Neuronal stem cell (in vitro differentiated cells): ENCODE measurements around the gene CFAP70. TPM values are rescaled to one million over a fixed set of nuclear protein-coding genes. Genes with fewer than 3 reads are reported as not detected.

Experiments used
- DNase-seq: peaks from one replicate; pipeline ENCODE4 v3.0.0-alpha.2; 2013; ENCODE audit warnings: low spot score
- H2AFZ ChIP-seq: one replicate; pipeline ENCODE4 v1.6.1; 2013; ENCODE audit warnings: mild to moderate bottlenecking, low read length, inconsistent platforms
- H2AK5ac ChIP-seq: 2 replicates; pipeline ENCODE4 v1.6.1; 2013; ENCODE audit warnings: low read depth, mild to moderate bottlenecking, inconsistent platforms, low read length, moderate library complexity, mixed read lengths
- H2BK120ac ChIP-seq: 2 replicates; pipeline ENCODE4 v1.6.1; 2013; ENCODE audit warnings: low read depth, mild to moderate bottlenecking, inconsistent platforms, low read length, moderate library complexity, mixed read lengths
- H2BK12ac ChIP-seq: one replicate; pipeline ENCODE4 v1.6.1; 2013; ENCODE audit warnings: low read length, inconsistent platforms
- H2BK15ac ChIP-seq: 2 replicates; pipeline ENCODE4 v1.6.1; 2013; ENCODE audit warnings: mild to moderate bottlenecking, low read length, inconsistent platforms, mixed read lengths
- H2BK5ac ChIP-seq: one replicate; pipeline ENCODE4 v1.6.1; 2013; ENCODE audit warnings: inconsistent platforms, mild to moderate bottlenecking, low read length, moderate library complexity
- H3K14ac ChIP-seq: one replicate; pipeline ENCODE4 v1.6.1; 2013; ENCODE audit warnings: low read length, inconsistent platforms
- H3K18ac ChIP-seq: 2 replicates; pipeline ENCODE4 v1.6.1; 2013; ENCODE audit warnings: low read length, inconsistent platforms
- H3K23ac ChIP-seq: 2 replicates; pipeline ENCODE4 v1.6.1; 2013; ENCODE audit warnings: low read depth, mild to moderate bottlenecking, mixed read lengths, low read length, inconsistent platforms; ENCODE audit not compliant: poor library complexity
- H3K27ac ChIP-seq: replicated peaks from 3 replicates; pipeline ENCODE4 v1.5.1; 2013; ENCODE audit warnings: low read length, inconsistent platforms
- H3K27me3 ChIP-seq, 3 experiments: 2 replicates each; pipeline ENCODE4 v1.6.1; 2013; ENCODE audit warnings: low read length in 3 of 3, mild to moderate bottlenecking in 2 of 3, inconsistent platforms in 1 of 3, low read depth in 1 of 3, mixed read lengths in 1 of 3, moderate library complexity in 1 of 3; ENCODE audit not compliant: control insufficient read depth in 3 of 3, insufficient read depth in 3 of 3
- H3K36me3 ChIP-seq, 2 donors: replicated peaks in 1 of 2; 2 replicates each; pipeline ENCODE4 v1.6.1; 2013; ENCODE audit warnings: low read length in 2 of 2; ENCODE audit not compliant: control insufficient read depth in 2 of 2, insufficient read depth in 2 of 2
- H3K4ac ChIP-seq: 2 replicates; pipeline ENCODE4 v1.6.1; 2013; ENCODE audit warnings: inconsistent platforms, mild to moderate bottlenecking, low read length, moderate library complexity
- H3K4me1 ChIP-seq, 2 donors: 1 replicate in 1 of 2; 2 replicates in 1 of 2; pipeline ENCODE4 v1.6.1; 2013; ENCODE audit warnings: low read length in 2 of 2, low read depth in 1 of 2; ENCODE audit not compliant: control insufficient read depth in 2 of 2, insufficient read depth in 1 of 2
- H3K4me2 ChIP-seq: one replicate; pipeline ENCODE4 v1.6.1; 2013; ENCODE audit warnings: mild to moderate bottlenecking, low read length, inconsistent platforms; ENCODE audit not compliant: insufficient read depth, poor library complexity, severe bottlenecking
- H3K4me3 ChIP-seq, 2 donors: 2 replicates each; pipeline ENCODE4 v1.5.1; 2013; ENCODE audit warnings: low read length in 2 of 2, mild to moderate bottlenecking in 2 of 2, inconsistent platforms in 1 of 2, moderate library complexity in 1 of 2
- H3K79me1 ChIP-seq: one replicate; pipeline ENCODE4 v1.6.1; 2013; ENCODE audit warnings: low read depth, mild to moderate bottlenecking, inconsistent platforms, low read length, moderate library complexity
- H3K9ac ChIP-seq: one replicate; pipeline ENCODE4 v1.6.1; 2013; ENCODE audit warnings: mild to moderate bottlenecking, low read depth, low read length, inconsistent platforms; ENCODE audit not compliant: poor library complexity
- H3K9me3 ChIP-seq, 2 donors: replicated peaks in 1 of 2; 2 replicates each; pipeline versions ENCODE3 to v1.6.1; 2013; ENCODE audit warnings: low read length in 2 of 2, mild to moderate bottlenecking in 2 of 2, inconsistent platforms in 1 of 2, low read depth in 1 of 2, mixed read lengths in 1 of 2, moderate library complexity in 1 of 2; ENCODE audit not compliant: control insufficient read depth in 2 of 2, insufficient read depth in 1 of 2
- H4K8ac ChIP-seq: one replicate; pipeline ENCODE4 v1.6.1; 2013; ENCODE audit warnings: low read depth, mild to moderate bottlenecking, inconsistent platforms, low read length, moderate library complexity
- H4K91ac ChIP-seq: one replicate; pipeline ENCODE4 v1.6.1; 2013; ENCODE audit warnings: low read length, low read depth, mild to moderate bottlenecking, inconsistent platforms; ENCODE audit not compliant: poor library complexity
- WGBS, 2 donors: extraction: QIAGEN DNeasy Blood & Tissue Kit; methylation state at CpG; one replicate each; pipeline ENCODE4 v1.1.7; 2013; ENCODE audit warnings: missing lambda C conversion rate in 2 of 2, mixed read lengths in 1 of 2; ENCODE audit not compliant: insufficient read length in 2 of 2, insufficient replicate concordance in 1 of 2; ENCODE audit errors: extremely low coverage in 2 of 2; 5-methylcytosine and 5-hydroxymethylcytosine counted together
- small RNA-seq: library from polyadenylated mRNA; stranded (forward); fragments of <200 nt; extraction: miRNeasy Mini kit (QIAGEN cat#:217004); gene quantifications from one replicate; pipeline ENCODE3, GENCODE V24; 2013; ENCODE audit not compliant: insufficient read depth

The CFAP70 gene

GRCh38 chr10:73205890-73206289, 152.8 kb downstream of the CFAP70 start:
- Histone ChIP-seq H3K18ac (no peak overlapping the region), H3K27me3 (no peaks in the 10 kb centered on the region), H2BK5ac (no peak overlapping the region), H2BK120ac (no peak overlapping the region), H3K4me3 (no peak overlapping the region), H3K27ac (no peak overlapping the region), H2BK12ac (no peak overlapping the region), H3K4me2 (no peak overlapping the region), H3K9me3 (peaks cover 0 to 9% of the 10 kb centered on the region in 2 donors), H3K79me1 (no peaks in the 10 kb centered on the region), H3K23ac (no peak overlapping the region), H4K91ac (no peak overlapping the region), H2AK5ac (no peak overlapping the region), H3K9ac (no peak overlapping the region), H3K4me1 (no peaks in the 10 kb centered on the region), H2BK15ac (no peak overlapping the region), H3K36me3 (peaks cover 2 to 46% of the 10 kb centered on the region in 2 donors), H4K8ac (no peak overlapping the region), H3K14ac (no peak overlapping the region), H3K4ac (no peak overlapping the region), H2AFZ (no peak overlapping the region)
- no CpG with 5 or more reads among the region's 1 CpG for WGBS, 2 donors
- DNase-seq, result no peak

GRCh38 chr10:73205081-73205480, 153.6 kb downstream of the CFAP70 start:
- Histone ChIP-seq H2BK12ac (no peak overlapping the region), H3K4me3 (no peak overlapping the region), H3K18ac (no peak overlapping the region), H3K4ac (no peak overlapping the region), H4K91ac (no peak overlapping the region), H3K79me1 (no peaks in the 10 kb centered on the region), H3K27ac (no peak overlapping the region), H2BK120ac (no peak overlapping the region), H2BK15ac (no peak overlapping the region), H3K27me3 (no peaks in the 10 kb centered on the region), H4K8ac (no peak overlapping the region), H3K9ac (no peak overlapping the region), H3K14ac (no peak overlapping the region), H3K23ac (no peak overlapping the region), H3K9me3 (peaks cover 0 to 9% of the 10 kb centered on the region in 2 donors), H2AFZ (no peak overlapping the region), H2BK5ac (no peak overlapping the region), H2AK5ac (no peak overlapping the region), H3K36me3 (peaks cover 1 to 41% of the 10 kb centered on the region in 2 donors), H3K4me2 (no peak overlapping the region), H3K4me1 (no peaks in the 10 kb centered on the region)
- no CpG with 5 or more reads among the region's 3 CpGs for WGBS, 2 donors
- no peak for DNase-seq

Small RNA genes lying within 50 kb of the gene (small RNA-seq; reads per million reads assigned to genes)
- not detected for gene RF00019
- not detected for gene RNU6-833P
